Right ventricle myocardium inferior (tissue), 1 donor: ENCODE results near the gene TENM3. TPM values are rescaled to one million over a fixed set of nuclear protein-coding genes. Genes with fewer than 3 reads are reported as not detected.

Experiments
- ATAC-seq: fragments of 200-7000 bp; cut with Tn5 transposase; one replicate; pipeline ENCODE4 v1.9.1; 2020; ENCODE audit warnings: mild to moderate bottlenecking, moderate library complexity
- DNase-seq: peaks from one replicate; pipeline ENCODE4 v3.0.0; 2021; ENCODE audit errors: missing footprints
- intact Hi-C: fragments of 100-400 bp; cut with DNase I; formaldehyde crosslinking; loops from one replicate; pipeline ENCODE4 v1.11.0; 2022
- total RNA-seq: library from RNA; stranded (reverse); fragmentation: NEBNext Ultra II Directional; extraction: Animal tissue kit (Norgen Biotek cat#: 25700); gene quantifications from one replicate; pipeline ENCODE4 v1.2.1, GENCODE V29; 2021
- donor health status: DM: no; HTN: yes; CAD: no; lungs with severe emphysema.

TENM3 gene
- total RNA-seq, 1 donor from 2014 or later, result 2.9 TPM

DNA sequence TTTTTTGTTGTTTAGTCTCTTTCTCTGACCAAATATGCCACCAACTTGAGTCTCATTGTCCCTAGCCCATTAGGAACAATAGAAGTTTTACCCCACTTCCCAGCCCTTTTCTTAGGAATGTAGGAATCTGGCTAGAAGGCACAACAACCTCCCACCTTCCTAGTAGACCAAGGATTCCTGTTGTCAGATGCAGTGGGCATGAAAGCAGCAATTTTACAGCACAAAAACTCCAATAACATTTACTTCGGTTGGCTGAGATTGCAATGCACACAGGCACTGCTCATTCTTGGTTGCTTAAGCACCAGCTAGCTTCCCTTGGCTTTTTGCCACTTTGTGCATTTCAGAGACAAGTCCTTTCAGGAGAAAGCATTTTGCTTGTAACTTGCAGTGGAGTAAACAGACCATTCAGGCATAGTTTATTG, 312.8 kb downstream of the TENM3 start:
- DNase-seq (no peak), ATAC-seq (no peak)
- intact Hi-C loops, result loop anchor here (10.0 kb wide), 1 partner anchor 249 kb away; no protein-coding TSS in a partner anchor

DNA sequence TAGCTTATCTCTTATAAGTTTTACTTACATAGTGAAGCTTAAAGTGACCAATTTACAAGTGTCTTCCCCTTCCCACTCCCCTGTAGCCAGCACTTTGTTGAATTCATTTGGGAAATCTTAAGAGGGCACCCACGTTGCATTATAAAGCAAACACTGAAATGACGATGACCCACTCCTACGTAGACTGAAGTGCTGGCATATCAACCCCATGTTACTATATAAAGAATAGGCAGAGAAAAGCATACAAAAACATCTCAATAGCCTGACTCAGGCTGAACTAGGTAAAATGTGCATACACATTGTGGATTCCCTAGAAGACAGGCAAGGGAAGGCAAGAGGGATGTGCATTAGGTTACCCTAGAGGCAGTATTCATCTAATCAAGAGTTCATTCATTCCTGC, 313.4 kb downstream of the TENM3 start:
- intact Hi-C loops, result loop anchor here (10.0 kb wide), 1 partner anchor 248 kb away; no protein-coding TSS in a partner anchor
- no peak for ATAC-seq
- no peak for DNase-seq

- DNase-seq (no peak), ATAC-seq (no peak)
- intact Hi-C loops, result no loop called here
Measured at GRCh38 chr4:182560358-182560757, 317.2 kb downstream of the TENM3 start.

DNA sequence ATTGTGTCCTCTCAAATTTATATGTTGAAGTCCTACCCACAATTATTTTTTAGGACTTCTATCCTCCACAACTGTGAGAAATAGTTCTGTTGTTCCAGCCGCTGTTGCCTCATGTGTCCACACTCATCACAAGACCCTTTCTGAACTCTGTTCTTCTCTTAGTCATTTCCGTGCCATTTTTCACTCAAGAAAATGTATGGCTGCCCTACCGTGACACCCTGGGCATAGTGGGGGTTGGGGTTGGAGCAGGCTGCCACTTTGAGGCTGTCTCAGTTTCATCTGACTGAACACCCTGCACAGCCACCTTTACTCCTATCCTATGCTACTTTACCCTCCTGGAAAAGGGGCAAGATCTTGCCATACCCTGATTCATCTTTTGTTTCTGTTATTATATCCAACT, 319.1 kb downstream of the TENM3 start:
- intact Hi-C loops, result no loop called here
- no peak for DNase-seq
- no peak for ATAC-seq

GRCh38 chr4:182564724-182565369, 321.6 kb downstream of the TENM3 start:
- DNase-seq (no peak), ATAC-seq (no peak)
- intact Hi-C loops, result no loop called here

DNA sequence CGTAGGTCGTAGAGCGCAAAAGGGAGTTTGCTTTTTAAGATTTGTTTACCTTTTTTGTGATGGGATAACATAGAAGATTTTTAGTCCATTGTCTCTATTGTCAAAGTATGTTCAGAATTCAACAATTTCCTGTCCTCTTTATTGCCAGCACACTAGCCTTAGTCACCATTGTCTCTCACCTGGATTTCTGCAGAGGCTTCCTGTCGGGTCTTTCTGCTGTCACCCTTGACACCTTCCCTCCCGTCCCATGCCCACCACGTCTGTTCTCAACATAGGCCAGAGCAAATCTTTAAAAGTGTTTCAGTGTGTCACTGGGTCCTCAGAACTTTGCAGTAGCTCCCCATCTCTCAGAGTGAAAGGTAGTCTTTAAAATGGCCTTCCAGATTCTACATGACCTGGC, 323.9 kb downstream of the TENM3 start:
- DNase-seq (no peak), ATAC-seq (no peak)

GRCh38 chr4:182569561-182569960, 326.4 kb downstream of the TENM3 start:
- ATAC-seq (no peak), DNase-seq (no peak)
- intact Hi-C loops, result no loop called here

More for the DNA sequence above, 323.9 kb downstream of the TENM3 start:
- intact Hi-C loops, result no loop called here

DNA sequence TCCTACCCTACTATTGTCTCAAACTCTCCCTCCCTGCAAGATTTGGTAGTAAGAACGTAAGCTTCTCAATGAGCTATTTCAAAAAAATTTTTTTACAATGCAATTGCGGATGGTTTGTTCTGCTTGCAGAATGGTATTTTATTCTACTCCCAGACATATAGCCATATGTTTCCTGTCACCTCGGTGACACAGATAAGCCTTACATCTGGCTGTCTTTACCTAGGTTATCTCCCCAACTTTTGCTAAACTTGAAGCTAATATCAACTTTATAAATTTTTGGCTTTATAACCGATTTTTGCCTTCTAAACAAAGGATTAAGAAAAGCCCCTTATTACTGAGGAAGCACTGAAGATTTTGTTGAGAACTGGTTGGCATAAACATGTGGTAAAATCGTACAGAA, 331.5 kb downstream of the TENM3 start:
- DNase-seq (no peak), ATAC-seq (no peak)
- intact Hi-C loops, result no loop called here

GRCh38 chr4:182575225-182575624, 332.0 kb downstream of the TENM3 start:
- intact Hi-C loops, result no loop called here
- ATAC-seq (no peak), DNase-seq (no peak)

GRCh38 chr4:182576601-182577289, 333.5 kb downstream of the TENM3 start:
- DNase-seq, result no peak

GRCh38 chr4:182577411-182577810, 334.2 kb downstream of the TENM3 start:
- intact Hi-C loops, result no loop called here
- DNase-seq (no peak), ATAC-seq (no peak)

More at GRCh38 chr4:182576601-182577289, 333.5 kb downstream of the TENM3 start:
- no peak for ATAC-seq
- intact Hi-C loops, result no loop called here

GRCh38 chr4:182578402-182578801, 335.2 kb downstream of the TENM3 start:
- DNase-seq, result no peak
- intact Hi-C loops, result no loop called here
- no peak for ATAC-seq

DNA sequence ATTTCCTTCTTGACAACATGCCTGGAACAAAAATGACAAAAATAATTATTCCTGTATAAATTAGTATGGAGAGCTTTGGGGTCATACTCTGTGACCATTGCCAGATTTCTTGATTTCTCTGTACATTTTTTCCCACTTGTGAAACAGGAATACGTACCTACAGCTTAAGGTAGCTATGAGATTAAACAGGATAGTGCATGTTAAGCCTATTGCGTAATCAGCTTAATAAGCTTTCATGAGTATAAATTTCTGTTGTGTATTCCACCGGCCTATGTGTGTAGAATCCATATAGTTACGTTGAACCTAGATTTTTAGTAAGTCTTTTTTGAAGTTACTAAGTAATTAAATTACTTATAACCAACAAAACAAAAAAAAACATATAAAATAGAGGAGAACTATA, 339.0 kb downstream of the TENM3 start:
- DNase-seq, result no peak
- intact Hi-C loops, result no loop called here
- no peak for ATAC-seq

DNA sequence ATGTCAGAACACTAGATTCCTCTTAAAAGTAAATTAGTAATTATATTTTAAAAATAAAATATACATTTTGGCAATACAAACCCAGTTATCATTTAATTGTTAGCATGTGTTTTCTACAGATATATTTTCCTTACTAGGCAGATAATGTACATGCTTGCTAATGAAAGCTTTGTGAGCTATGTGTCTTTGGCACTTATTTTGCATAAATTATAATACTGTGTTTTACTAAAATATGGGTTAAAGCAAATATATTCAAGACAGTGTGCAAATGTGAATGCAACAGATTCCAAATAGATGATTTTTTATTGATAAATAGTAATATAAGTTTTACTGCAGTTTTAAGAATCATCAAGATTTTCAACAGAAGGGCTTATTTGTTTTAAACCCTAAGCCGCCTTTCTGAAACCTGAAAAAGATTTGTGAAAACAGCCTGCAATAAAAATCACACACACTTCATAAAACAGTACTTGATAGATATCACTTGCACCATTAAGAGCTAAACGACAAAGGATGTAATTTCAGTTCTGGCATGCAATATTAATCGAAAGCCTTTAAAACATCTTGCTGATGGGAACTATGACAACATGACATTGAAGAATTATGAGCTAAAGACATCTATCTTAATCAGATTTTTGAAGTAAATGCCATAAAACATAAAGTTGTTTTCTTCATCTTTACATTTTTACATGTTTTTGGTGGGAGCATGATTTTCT, 340.7 kb downstream of the TENM3 start:
- DNase-seq (no peak), ATAC-seq (no peak)
- intact Hi-C loops, result no loop called here

GRCh38 chr4:182585321-182585720, 342.1 kb downstream of the TENM3 start:
- DNase-seq (no peak), ATAC-seq (no peak)
- intact Hi-C loops, result no loop called here

- intact Hi-C loops, result no loop called here
- no peak for DNase-seq
- no peak for ATAC-seq
Measured at GRCh38 chr4:182589100-182589499, 345.9 kb downstream of the TENM3 start.

- intact Hi-C loops, result no loop called here
Measured at GRCh38 chr4:182593402-182593801, 350.2 kb downstream of the TENM3 start.

DNA sequence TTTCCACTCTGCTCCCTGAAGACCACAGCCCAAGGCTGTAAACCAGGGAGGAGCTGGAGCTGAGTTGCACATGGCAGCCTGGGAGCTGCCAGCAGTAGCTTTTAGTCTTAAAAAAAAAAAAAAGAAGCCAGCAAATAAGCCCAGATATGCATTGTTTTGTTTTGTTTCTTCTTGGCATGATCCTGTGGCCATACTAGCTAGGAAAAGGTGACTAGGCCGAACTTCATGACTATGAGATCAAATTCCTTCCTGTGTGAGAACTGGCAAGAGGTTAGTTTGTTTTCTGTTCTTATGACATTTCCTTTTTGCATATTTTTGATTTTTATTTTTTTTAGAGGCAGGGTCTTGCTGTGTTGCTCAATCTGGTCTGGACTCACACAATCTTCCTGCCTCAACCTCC, 350.7 kb downstream of the TENM3 start:
- ATAC-seq (no peak), DNase-seq (no peak)
- intact Hi-C loops, result no loop called here

More at GRCh38 chr4:182593402-182593801, 350.2 kb downstream of the TENM3 start:
- DNase-seq, result no peak
- no peak for ATAC-seq

- ATAC-seq, result no peak
- no peak for DNase-seq
- intact Hi-C loops, result no loop called here
Measured at GRCh38 chr4:182600093-182600492, 356.9 kb downstream of the TENM3 start.

GRCh38 chr4:182600856-182601255, 357.7 kb downstream of the TENM3 start:
- DNase-seq (no peak), ATAC-seq (no peak)
- intact Hi-C loops, result no loop called here
